ENCODE results near the gene WDR1. TPM values are rescaled to one million over a fixed set of nuclear protein-coding genes. Genes with fewer than 3 reads are reported as not detected.

WDR1 gene
- total and polyA plus RNA-seq, 2 donors from 2014 or later = 176 to 313 TPM

GRCh38 chr4:10029403-10029802 is 87.2 kb downstream of the WDR1 start:
- Histone ChIP-seq H3K9ac (ENCODE audit: low read length in 3 of 3) (no peak overlapping the region), H3K36me3 (ENCODE audit: control insufficient read depth in 2 of 3, insufficient read depth in 3 of 3, low read length in 3 of 3) (no peaks in the 10 kb centered on the region), H3K9me3 (ENCODE audit: control insufficient read depth in 2 of 3, insufficient read depth in 1 of 3, low read length in 3 of 3) (no peaks in the 10 kb centered on the region), H3K27me3 (ENCODE audit: control insufficient read depth, insufficient read depth, low read length) (no peaks in the 10 kb centered on the region), H3K27ac (ENCODE audit: low read depth in 2 of 2, low read length in 2 of 2) (no peak overlapping the region), H3K4me3 (ENCODE audit: low read length in 3 of 3) (no peak overlapping the region), H3K4me1 (ENCODE audit: control insufficient read depth in 2 of 3, insufficient read depth in 2 of 3, low read depth in 1 of 3, low read length in 3 of 3) (peaks cover 2 to 31% (median 22%) of the 10 kb centered on the region in 3 donors)
- TF ChIP-seq CTCF (IDR thresholded peaks at IDR 0.05; ENCODE audit: borderline replicate concordance, extremely low read depth, insufficient read depth) = no peak
- DNase-seq (no peak), FAIRE-seq (no peak)
- intact Hi-C loops (cut with DNase I) = no loop called here

GRCh38 chr4:10028910-10029309 is 87.7 kb downstream of the WDR1 start:
- no peak for TF ChIP-seq CTCF (IDR thresholded peaks at IDR 0.05; ENCODE audit: borderline replicate concordance, extremely low read depth, insufficient read depth)
- DNase-seq (no peak), FAIRE-seq (no peak)
- intact Hi-C loops (cut with DNase I) = no loop called here
- H3K27ac ChIP-seq (ENCODE audit: low read depth in 2 of 2, low read length in 2 of 2) = no peak overlapping the region
- no peaks in the 10 kb centered on the region for H3K36me3 ChIP-seq (ENCODE audit: control insufficient read depth in 2 of 3, insufficient read depth in 3 of 3, low read length in 3 of 3)
- H3K4me3 ChIP-seq (ENCODE audit: low read length in 3 of 3) = no peak overlapping the region
- H3K4me1 ChIP-seq (ENCODE audit: control insufficient read depth in 2 of 3, insufficient read depth in 2 of 3, low read depth in 1 of 3, low read length in 3 of 3) = peaks cover 2 to 29% (median 22%) of the 10 kb centered on the region in 3 donors
- H3K9ac ChIP-seq (ENCODE audit: low read length in 3 of 3) = no peak overlapping the region
- H3K9me3 ChIP-seq (ENCODE audit: control insufficient read depth in 2 of 3, insufficient read depth in 1 of 3, low read length in 3 of 3) = no peaks in the 10 kb centered on the region
- no peaks in the 10 kb centered on the region for H3K27me3 ChIP-seq (ENCODE audit: control insufficient read depth, insufficient read depth, low read length)

GRCh38 chr4:10026485-10026884 is 90.1 kb downstream of the WDR1 start:
- Histone ChIP-seq H3K27me3 (ENCODE audit: control insufficient read depth, insufficient read depth, low read length) (no peaks in the 10 kb centered on the region), H3K4me1 (ENCODE audit: control insufficient read depth in 2 of 3, insufficient read depth in 2 of 3, low read depth in 1 of 3, low read length in 3 of 3) (peaks cover 0 to 23% (median 20%) of the 10 kb centered on the region in 3 donors), H3K9me3 (ENCODE audit: control insufficient read depth in 2 of 3, insufficient read depth in 1 of 3, low read length in 3 of 3) (no peaks in the 10 kb centered on the region), H3K27ac (ENCODE audit: low read depth in 2 of 2, low read length in 2 of 2) (no peak overlapping the region), H3K36me3 (ENCODE audit: control insufficient read depth in 2 of 3, insufficient read depth in 3 of 3, low read length in 3 of 3) (no peaks in the 10 kb centered on the region), H3K9ac (ENCODE audit: low read length in 3 of 3) (no peak overlapping the region), H3K4me3 (ENCODE audit: low read length in 3 of 3) (no peak overlapping the region)
- no peak for DNase-seq
- TF ChIP-seq CTCF (IDR thresholded peaks at IDR 0.05; ENCODE audit: borderline replicate concordance, extremely low read depth, insufficient read depth) = no peak
- no peak for FAIRE-seq
- intact Hi-C loops (cut with DNase I) = no loop called here

GRCh38 chr4:10025230-10025806 is 91.3 kb downstream of the WDR1 start:
- Histone ChIP-seq H3K27ac (ENCODE audit: low read depth in 2 of 2, low read length in 2 of 2) (no peak overlapping the region), H3K4me1 (ENCODE audit: control insufficient read depth in 2 of 3, insufficient read depth in 2 of 3, low read depth in 1 of 3, low read length in 3 of 3) (peaks cover 0 to 24% (median 17%) of the 10 kb centered on the region in 3 donors), H3K9ac (ENCODE audit: low read length in 3 of 3) (no peak overlapping the region), H3K4me3 (ENCODE audit: low read length in 3 of 3) (no peak overlapping the region), H3K9me3 (ENCODE audit: control insufficient read depth in 2 of 3, insufficient read depth in 1 of 3, low read length in 3 of 3) (no peaks in the 10 kb centered on the region), H3K36me3 (ENCODE audit: control insufficient read depth in 2 of 3, insufficient read depth in 3 of 3, low read length in 3 of 3) (no peaks in the 10 kb centered on the region), H3K27me3 (ENCODE audit: control insufficient read depth, insufficient read depth, low read length) (no peaks in the 10 kb centered on the region)
- no peak for TF ChIP-seq CTCF (IDR thresholded peaks at IDR 0.05; ENCODE audit: borderline replicate concordance, extremely low read depth, insufficient read depth)
- DNase-seq (no peak), FAIRE-seq (no peak)
- intact Hi-C loops (cut with DNase I) = no loop called here

All from kidney (tissue), 14 donors.